Right cardiac atrium (tissue), 5 donors: ENCODE results near the gene PTPN13. TPM values are rescaled to one million over a fixed set of nuclear protein-coding genes. Genes with fewer than 3 reads are reported as not detected.

Experiments
- ATAC-seq, 2 donors: fragments of 200-7000 bp; cut with Tn5 transposase; one replicate each; pipeline versions ENCODE4 v1.8.0 to v1.9.1; 2020; ENCODE audit warnings: moderate library complexity in 2 of 2, mild to moderate bottlenecking in 1 of 2
- DNase-seq, 3 donors: peaks; one replicate each; pipeline ENCODE4 v3.0.0-alpha.2; 2020
- H3K27ac ChIP-seq: one replicate; pipeline ENCODE4 v1.5.1; 2013; ENCODE audit warnings: mild to moderate bottlenecking, low read length, control low read depth, moderate library complexity
- H3K27me3 ChIP-seq: one replicate; pipeline ENCODE4 v1.6.1; 2013; ENCODE audit not compliant: control insufficient read depth, insufficient read depth
- H3K4me1 ChIP-seq: one replicate; pipeline ENCODE4 v1.6.1; 2013; ENCODE audit warnings: low read length; ENCODE audit not compliant: control insufficient read depth, insufficient read depth
- H3K4me3 ChIP-seq: one replicate; pipeline ENCODE4 v1.5.1; 2013; ENCODE audit warnings: low read length, control low read depth
- H3K9me3 ChIP-seq: one replicate; pipeline ENCODE4 v1.6.1; 2013; ENCODE audit warnings: low read length; ENCODE audit not compliant: control insufficient read depth
- WGBS: extraction: QIAGEN DNeasy Blood & Tissue Kit; methylation state at CpG from one replicate; pipeline ENCODE4 v1.1.7; 2013; 5-methylcytosine and 5-hydroxymethylcytosine counted together
- intact Hi-C, 4 donors: fragments of 100-400 bp; cut with DNase I; formaldehyde crosslinking; loops; one replicate each; pipeline versions ENCODE4 v1.11.0 to v1.14.0; 2022 to 2023
- polyA plus RNA-seq: library from polyadenylated mRNA; stranded (reverse); fragments of 200-250 nt; gene quantifications from one replicate; pipeline ENCODE4 v1.2.3, GENCODE V29; 2013
- total RNA-seq, 4 donors: library from RNA; stranded (reverse); fragmentation: NEBNext Ultra II Directional; extraction: Animal tissue kit (Norgen Biotek cat#: 25700); gene quantifications; one replicate each; pipeline ENCODE4 v1.2.1, GENCODE V29; 2021
- donor health status: healthy with polysubstance abuse.
- donor health status: DM: no; HTN: yes; CAD: no.
- donor health status: DM: no; HTN: no; CAD: no.
- donor health status: DM: no; HTN: yes; CAD: no; lungs with severe emphysema.
- donor health status: DM: yes; HTN: yes; CAD: no.

Gene PTPN13
- total and polyA plus RNA-seq, 5 donors = 2.8 to 10.7 (median 8.9) TPM

- DNase-seq (no peak), ATAC-seq (no peak)
- H3K27me3 ChIP-seq = no peaks in the 10 kb centered on the region
- H3K9me3 ChIP-seq = no peaks in the 10 kb centered on the region
- peaks cover 1% of the 10 kb centered on the region for H3K4me1 ChIP-seq
- H3K27ac ChIP-seq = no peak overlapping the region
- H3K4me3 ChIP-seq = no peak overlapping the region
- WGBS = 74% methylated on average over 2 of the region's 2 CpGs
- intact Hi-C loops = no loop called here
These were observed 33.7 kb upstream of the PTPN13 start for GRCh38 chr4:86560447-86560846.

- H3K4me3 ChIP-seq = no peak overlapping the region
- H3K9me3 ChIP-seq = no peaks in the 10 kb centered on the region
- no peak overlapping the region for H3K27ac ChIP-seq
- no peak for ATAC-seq
- H3K4me1 ChIP-seq = peaks cover 1% of the 10 kb centered on the region
- DNase-seq = no peak
- WGBS = 82% methylated on average over 1 of the region's 1 CpG
- intact Hi-C loops = no loop called here
- no peaks in the 10 kb centered on the region for H3K27me3 ChIP-seq
These were observed 32.9 kb upstream of the PTPN13 start for GRCh38 chr4:86561256-86561655.

- Histone ChIP-seq H3K27ac (no peak overlapping the region), H3K4me3 (no peak overlapping the region), H3K9me3 (no peaks in the 10 kb centered on the region), H3K4me1 (peaks cover 1% of the 10 kb centered on the region), H3K27me3 (no peaks in the 10 kb centered on the region)
- WGBS = 95% methylated on average over 2 of the region's 2 CpGs
- no peak for DNase-seq
- no peak for ATAC-seq
- intact Hi-C loops = no loop called here
These were observed 30.7 kb upstream of the PTPN13 start for GRCh38 chr4:86563416-86563815.

- 70% methylated on average over 5 of the region's 5 CpGs for WGBS
- ATAC-seq = no peak
- intact Hi-C loops = no loop called here
- Histone ChIP-seq H3K4me3 (no peak overlapping the region), H3K9me3 (no peaks in the 10 kb centered on the region), H3K27ac (no peak overlapping the region), H3K4me1 (peaks cover 1% of the 10 kb centered on the region), H3K27me3 (no peaks in the 10 kb centered on the region)
- DNase-seq = no peak
These were observed 29.3 kb upstream of the PTPN13 start for GRCh38 chr4:86564795-86565194.

- 74% methylated on average over 2 of the region's 2 CpGs for WGBS
- H3K27me3 ChIP-seq = no peaks in the 10 kb centered on the region
- DNase-seq = no peak
- no peak overlapping the region for H3K27ac ChIP-seq
- peaks cover 1% of the 10 kb centered on the region for H3K4me1 ChIP-seq
- intact Hi-C loops = no loop called here
- H3K9me3 ChIP-seq = no peaks in the 10 kb centered on the region
- H3K4me3 ChIP-seq = no peak overlapping the region
- ATAC-seq = no peak
These were observed 28.5 kb upstream of the PTPN13 start for GRCh38 chr4:86565651-86566050.

GRCh38 chr4:86569103-86569870, 24.8 kb upstream of the PTPN13 start:
- WGBS = 85% methylated on average over 6 of the region's 6 CpGs
- Histone ChIP-seq H3K9me3 (no peaks in the 10 kb centered on the region), H3K4me1 (no peaks in the 10 kb centered on the region), H3K27ac (no peak overlapping the region), H3K27me3 (no peaks in the 10 kb centered on the region), H3K4me3 (no peak overlapping the region)
- intact Hi-C loops = no loop called here
- ATAC-seq = no peak
- DNase-seq = no peak

- no peaks in the 10 kb centered on the region for H3K4me1 ChIP-seq
- H3K27ac ChIP-seq = no peak overlapping the region
- ATAC-seq = no peak
- DNase-seq = no peak
- no peak overlapping the region for H3K4me3 ChIP-seq
- H3K9me3 ChIP-seq = no peaks in the 10 kb centered on the region
- intact Hi-C loops = no loop called here
- H3K27me3 ChIP-seq = no peaks in the 10 kb centered on the region
- whole genome bisulfite sequencing = 91% methylated on average over 6 of the region's 6 CpGs
These were observed 14.2 kb upstream of the PTPN13 start for GRCh38 chr4:86579941-86580340.

- no peak overlapping the region for H3K27ac ChIP-seq
- ATAC-seq = no peak
- H3K4me1 ChIP-seq = no peaks in the 10 kb centered on the region
- no peak for DNase-seq
- no peaks in the 10 kb centered on the region for H3K9me3 ChIP-seq
- H3K4me3 ChIP-seq = no peak overlapping the region
- intact Hi-C loops = no loop called here
- H3K27me3 ChIP-seq = no peaks in the 10 kb centered on the region
- WGBS = 29% methylated on average over 2 of the region's 2 CpGs
These were observed 11.7 kb upstream of the PTPN13 start for GRCh38 chr4:86582410-86582809.

- Histone ChIP-seq H3K27ac (peak overlapping the region; percentile 36), H3K4me3 (no peak overlapping the region), H3K4me1 (no peaks in the 10 kb centered on the region), H3K9me3 (no peaks in the 10 kb centered on the region), H3K27me3 (no peaks in the 10 kb centered on the region)
- intact Hi-C loops = no loop called here
- ATAC-seq = peak; percentile 69 to 74
- no peak for DNase-seq
- WGBS = 47% methylated on average over 4 of the region's 4 CpGs
These were observed 7.9 kb upstream of the PTPN13 start for GRCh38 chr4:86586160-86586572.

- intact Hi-C loops = no loop called here
- no peak overlapping the region for H3K27ac ChIP-seq
- ATAC-seq = peak in 1 of 2 donors; percentile 45
These were observed 7.3 kb upstream of the PTPN13 start for GRCh38 chr4:86586626-86587380.

GRCh38 chr4:86587381-86588140, 6.6 kb upstream of the PTPN13 start:
- Histone ChIP-seq H3K9me3 (no peaks in the 10 kb centered on the region), H3K4me1 (no peaks in the 10 kb centered on the region), H3K4me3 (no peak overlapping the region), H3K27ac (no peak overlapping the region), H3K27me3 (no peaks in the 10 kb centered on the region)
- intact Hi-C loops = no loop called here
- WGBS = 71% methylated on average over 3 of the region's 3 CpGs
- DNase-seq (no peak), ATAC-seq (no peak)

More at GRCh38 chr4:86586626-86587380, 7.3 kb upstream of the PTPN13 start:
- DNase-seq = no peak
- H3K4me1 ChIP-seq = no peaks in the 10 kb centered on the region
- no peaks in the 10 kb centered on the region for H3K27me3 ChIP-seq
- H3K4me3 ChIP-seq = no peak overlapping the region
- WGBS = 42% methylated on average over 7 of the region's 7 CpGs
- H3K9me3 ChIP-seq = no peaks in the 10 kb centered on the region
